CD4-positive, alpha-beta T cell treated with Interleukin-15 for 4 hours (primary cell): ENCODE results near the gene TPST2.
"Not testable (repeated sequence)": the region's sequence is repeated elsewhere in the genome, so short reads cannot be mapped to it uniquely, and the experiment has no call there.

ENCODE experiments used
- DNase-seq: peaks from one replicate; pipeline ENCODE4 v3.0.0-alpha.2; 2020; ENCODE audit warnings: low spot score

The TPST2 gene

DNA sequence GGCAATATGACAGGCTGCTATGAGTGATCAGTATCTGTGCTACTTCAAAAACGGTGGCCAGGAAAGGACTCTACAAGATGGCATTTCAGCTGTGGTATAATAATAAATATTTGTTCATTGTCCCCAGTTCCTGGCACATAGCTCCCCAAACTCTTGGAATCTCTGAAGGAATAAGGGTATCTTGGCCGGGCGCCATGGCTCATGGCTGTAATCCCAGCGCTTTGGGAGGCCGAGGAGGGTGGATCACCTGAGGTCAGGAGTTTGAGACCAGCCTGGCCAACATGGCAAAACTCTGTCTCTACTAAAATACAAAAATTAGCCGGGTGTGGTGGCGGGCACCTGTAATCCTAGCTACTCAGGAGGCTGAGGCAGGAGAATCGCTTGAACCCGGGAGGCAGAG, 61.4 kb downstream of the TPST2 start:
- DNase-seq, result not testable (repeated sequence)

DNA sequence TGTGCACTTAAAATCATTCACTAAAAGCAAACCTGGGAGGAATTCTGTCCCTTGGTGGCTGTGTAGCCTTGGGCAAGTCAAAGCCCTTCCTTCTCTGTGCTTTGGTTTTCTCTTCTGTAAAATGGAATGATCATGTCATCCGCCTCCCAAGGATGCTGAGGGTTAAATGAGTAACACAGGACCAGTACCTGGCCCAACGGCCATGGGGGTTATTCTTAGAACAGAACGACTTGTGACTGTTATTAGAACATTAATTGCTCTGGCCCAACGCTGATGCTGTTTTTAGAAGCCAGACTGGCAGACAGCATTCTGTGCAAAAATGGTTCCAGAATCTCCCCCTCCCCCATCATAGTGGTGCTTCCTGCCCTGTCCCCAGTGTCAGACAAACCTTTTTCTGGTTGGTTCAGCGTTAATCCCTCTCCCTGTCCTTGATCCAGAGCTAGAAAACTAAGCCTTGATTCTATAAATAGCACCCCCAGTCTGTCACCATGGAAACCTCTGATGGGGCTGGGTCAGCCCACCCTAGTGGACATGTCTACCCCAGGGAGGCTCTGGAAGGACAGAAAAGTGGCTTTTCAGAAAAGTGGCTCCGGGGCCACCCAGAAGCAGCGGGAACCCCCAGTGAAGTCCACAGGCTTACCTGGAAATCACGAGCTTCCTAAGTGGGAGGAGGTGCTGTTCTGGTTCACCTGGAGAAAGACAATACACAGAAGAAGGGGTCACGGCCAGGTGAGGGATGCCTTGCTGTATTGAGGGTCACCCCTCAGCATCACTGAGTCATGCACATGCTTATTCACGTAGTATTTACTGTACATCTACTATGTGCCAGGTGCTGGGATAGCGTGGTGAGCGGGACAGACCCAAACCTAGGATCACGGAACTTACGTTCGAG, 62.1 kb downstream of the TPST2 start:
- no peak for DNase-seq

DNA sequence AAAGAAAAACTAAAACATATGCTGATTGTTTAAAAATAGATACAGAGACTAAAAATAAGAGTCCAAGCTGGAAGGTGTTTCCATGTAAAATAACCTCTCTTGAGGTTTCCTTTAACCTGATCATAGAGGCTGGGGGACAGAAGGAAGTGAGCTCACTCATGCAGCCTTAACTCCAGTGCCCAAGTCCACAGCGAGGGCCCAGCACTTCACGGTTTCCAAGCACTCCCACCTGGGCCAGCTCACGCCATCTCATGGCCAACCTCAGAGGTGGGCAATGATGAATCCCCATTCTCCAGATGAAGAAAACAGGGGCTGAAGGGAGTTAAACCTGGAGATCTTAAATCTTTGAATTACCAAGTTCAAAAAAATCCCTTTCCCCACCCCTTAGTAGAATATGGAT, 62.8 kb downstream of the TPST2 start:
- no peak for DNase-seq

DNA sequence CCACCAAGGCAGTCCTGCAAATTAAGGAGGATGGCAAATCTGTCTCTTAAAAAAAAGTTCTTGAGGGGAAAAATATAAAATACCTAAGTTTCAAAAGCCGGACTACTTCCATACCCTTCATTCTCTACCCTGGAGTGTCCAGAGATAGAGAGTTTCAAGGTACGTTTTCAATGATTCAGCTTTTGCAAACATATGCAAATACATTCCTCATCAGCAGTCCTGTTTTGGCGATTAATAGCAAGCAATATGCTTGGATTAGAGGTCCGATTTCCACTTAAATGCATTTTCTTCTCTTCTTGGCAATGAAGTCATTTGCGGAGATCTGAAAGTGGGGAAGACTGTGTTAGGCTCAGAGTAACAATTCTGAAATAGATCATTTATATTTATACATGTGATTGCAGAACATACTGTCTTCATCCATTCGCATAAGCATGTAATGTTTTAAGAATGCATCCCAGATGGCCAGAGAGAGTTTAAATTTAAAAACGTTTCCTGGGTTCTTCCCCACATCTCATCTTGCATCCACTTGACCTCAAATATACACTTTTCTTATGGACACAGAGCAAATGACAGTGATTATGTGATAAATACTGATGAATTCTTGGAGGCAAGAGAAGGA, 63.9 kb downstream of the TPST2 start:
- no peak for DNase-seq

DNA sequence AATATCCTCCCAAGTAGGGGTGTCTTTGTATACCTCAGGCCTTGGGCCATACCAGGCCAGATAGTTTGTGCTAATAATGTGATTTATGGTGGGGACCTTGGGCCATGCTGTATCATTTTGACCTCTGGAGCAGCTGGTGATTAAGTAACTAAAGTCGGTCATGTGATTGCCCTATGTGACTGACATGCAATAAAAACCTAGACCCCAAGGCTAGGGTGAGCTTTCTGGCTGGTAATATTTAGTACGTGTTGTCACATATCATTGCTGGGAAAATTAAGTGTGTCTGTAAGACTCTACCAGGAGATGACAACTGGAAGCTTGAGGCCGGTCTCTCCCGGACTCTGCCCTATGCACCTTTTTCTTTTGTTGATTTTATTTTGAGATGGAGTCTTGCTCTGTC, 65.1 kb downstream of the TPST2 start:
- DNase-seq, result no peak

DNA sequence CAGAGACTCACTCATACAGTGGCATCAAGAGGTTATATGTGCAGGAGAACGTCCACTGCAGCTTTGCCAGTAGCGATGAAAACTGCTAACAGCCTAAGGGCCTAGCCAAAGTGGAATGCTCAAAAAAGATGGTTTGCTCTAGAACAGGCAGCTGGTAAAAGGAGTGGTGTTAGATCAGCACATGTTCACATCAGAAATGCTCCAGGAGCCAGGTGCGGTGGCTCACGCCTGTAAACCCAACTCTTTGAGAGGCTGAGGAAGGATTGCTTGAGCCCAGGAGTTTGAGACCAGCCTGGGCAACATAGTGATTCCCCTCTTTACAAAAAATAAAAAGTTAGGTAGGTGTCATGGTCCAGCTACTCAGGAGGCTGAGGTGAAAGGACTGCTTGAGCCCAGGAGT, 67.3 kb downstream of the TPST2 start:
- DNase-seq, result no peak

DNA sequence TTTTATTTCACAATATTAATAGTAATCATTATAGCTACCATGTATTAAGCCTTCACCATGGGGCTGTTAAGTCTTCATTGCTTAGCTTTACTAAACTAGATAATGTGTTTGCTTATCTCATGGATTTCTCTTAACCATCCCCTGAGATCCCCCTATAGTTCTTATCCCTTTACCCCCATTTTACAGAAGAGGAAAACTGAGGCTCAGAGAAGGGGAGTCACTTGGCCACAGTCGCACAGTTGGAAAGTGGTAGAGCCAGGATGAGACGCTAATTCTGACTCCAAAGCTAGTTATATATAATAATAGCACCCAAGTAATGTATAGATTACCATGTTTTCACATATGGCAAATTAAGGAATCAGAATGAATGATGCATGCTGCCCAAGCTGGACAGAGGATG, 67.9 kb downstream of the TPST2 start:
- DNase-seq, result no peak

DNA sequence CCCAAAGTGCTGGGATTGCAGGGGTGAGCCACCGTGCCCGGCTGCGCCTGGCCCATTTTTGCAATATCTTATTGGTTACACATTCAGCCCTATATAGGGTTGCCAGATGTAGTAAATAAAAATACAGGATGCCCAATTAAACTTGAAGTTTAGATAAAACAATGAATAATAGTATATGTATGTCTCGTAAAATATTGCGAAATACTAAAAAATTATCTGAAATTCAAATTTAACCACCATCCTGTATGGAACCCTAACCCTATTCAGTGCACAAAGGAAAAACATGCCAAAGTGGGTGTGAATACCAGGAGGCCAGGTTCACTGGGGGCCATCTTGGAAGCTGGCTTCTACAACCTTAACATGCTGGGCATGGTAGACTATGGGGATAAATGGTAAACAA, 72.5 kb downstream of the TPST2 start:
- DNase-seq, result no peak

DNA sequence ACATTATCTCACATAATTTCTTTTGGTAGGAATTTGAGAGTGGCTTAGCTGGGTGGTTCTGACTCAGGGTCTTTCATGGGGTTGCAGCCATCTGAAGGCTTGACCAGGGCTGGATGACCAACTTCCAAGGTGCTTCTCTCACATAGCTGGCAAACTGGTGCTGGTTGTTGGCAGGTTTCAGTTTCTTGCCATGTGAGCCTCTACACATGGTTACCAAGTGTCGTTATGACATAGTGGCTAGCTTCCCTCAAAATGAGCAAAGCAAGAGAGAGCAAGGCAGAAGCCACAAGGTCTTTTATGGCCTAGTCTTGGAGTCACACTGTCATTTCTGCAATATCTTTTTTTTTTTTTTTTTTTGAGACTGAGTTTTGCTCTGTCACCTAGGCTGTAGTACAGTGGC, 73.4 kb downstream of the TPST2 start:
- no peak for DNase-seq

DNA sequence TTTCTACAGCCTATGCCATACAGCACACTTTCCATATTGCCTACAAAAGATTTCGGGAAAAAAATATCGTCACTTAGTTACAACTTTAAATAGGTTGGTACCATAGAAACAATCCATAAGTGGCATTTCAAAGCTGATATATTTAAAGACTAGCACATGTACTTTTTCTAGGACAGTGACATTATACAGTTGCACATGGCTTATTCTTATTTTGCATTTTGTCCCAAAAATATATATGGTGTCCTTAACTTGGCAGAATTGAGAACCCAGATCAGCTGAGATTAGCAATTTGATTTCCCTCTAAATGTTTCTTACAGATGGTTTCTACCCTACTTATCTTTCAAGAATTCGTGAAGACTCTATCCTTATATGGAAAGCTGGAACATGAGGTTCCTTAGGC, 74.0 kb downstream of the TPST2 start:
- no peak for DNase-seq

DNA sequence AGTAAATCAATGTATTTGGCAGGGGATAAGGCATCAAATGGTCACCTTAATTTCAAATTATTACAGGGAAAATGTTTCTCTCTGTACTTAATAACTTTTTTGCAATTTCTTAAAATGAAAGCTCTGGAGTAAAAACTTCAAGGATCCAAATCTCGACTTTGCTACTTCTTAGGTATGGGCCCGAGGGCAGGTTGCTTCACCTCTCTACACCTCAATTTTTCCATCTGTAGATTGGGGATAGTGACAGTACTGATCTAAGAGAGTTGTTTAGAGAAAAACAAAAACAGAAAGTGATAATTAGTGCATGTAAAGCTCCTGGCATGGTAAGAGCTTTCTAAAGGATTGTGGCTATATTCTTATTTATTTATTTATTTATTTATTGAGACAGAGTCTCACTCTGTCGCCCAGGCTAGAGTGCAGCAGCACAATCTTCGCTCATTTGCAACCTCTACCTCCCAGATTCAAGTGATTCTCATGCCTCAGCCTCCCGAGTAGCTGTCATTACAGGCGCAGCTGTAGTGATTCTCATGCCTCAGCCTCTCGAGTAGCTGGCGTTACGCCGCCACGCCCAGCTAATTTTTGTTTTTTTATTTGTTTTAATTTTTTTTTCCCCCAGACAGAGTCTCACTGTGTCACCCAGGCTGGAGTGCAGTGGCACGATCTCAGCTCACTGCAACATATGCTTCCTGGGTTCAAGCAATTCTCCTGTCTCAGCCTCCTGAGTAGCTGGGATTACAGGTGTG, 75.3 kb downstream of the TPST2 start:
- no peak for DNase-seq

DNA sequence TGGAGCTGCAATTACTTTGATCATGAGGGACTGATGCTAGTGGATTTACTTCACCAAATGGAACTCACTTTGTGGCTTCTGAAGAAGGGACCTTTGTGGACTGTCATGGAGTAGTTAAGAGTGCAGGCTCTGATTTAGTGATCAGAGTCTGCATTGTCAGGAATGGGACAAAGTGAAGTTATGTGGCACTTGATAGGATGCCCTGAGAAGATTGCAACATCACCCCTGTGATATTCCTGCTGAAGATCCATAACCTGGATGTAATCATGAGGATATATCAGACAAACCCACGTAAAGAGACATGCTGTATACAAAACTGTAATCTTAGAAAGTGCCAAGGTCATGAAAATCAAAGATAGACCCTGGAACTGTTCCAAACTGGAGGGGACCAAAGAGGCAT, 76.1 kb downstream of the TPST2 start:
- DNase-seq, result no peak

DNA sequence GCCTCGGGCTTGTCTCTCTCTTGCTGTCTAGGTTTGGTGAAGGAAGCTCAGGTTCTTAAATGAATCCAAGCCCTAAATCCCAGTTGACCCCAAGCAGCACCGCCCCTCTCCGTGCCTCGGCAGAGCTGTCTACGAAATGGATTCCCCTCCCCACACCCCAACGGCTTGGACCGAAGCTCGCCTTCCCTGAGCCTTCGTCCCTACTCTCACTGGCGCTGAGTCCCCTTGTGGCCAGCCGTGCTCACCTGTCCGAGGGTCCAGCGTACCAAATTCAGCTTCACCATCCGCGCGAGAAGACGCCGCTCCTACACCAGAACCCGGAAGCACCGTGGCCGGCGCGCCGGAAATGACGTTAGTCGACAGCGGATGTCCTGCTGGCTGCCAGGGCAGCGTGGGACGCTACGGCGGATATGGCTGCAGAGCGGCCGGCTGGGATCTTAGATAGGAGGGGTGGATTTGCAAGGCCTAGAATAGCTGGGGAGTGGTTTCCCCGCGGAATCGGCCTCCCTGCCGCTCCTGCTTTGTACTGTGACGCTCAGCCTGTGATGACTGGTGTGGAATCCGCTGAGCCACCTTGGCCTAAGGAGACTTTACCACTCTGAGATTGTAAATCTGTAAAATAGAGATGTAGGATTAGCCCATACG, 77.7 kb downstream of the TPST2 start, which contains the start of gene TFIP11:
TSS of gene TFIP11 (minus strand) at position 325 of the 645 bp plus-strand sequence. CDS start 2,201 bp downstream, outside the sequence.
- peak; percentile 87 for DNase-seq

DNA sequence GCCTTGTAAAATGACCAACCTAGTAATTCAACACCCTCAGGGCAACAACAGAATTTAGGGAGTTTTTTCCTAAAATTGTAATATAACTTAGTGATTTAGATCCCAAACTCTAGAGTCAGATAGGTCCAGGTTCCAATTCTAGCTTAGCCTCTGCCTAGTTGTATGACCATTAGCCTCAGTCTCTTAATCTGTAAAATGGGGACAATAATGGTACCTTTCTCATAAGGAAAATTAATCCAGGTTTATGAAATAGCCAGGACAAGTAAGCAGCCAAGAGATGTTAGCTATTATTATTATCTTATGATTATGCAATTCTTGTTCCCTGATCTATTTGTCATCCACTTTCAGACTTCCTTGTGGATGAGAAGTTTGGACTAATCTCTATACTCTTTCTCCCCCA, 81.8 kb downstream of the TPST2 start:
- no peak for DNase-seq

DNA sequence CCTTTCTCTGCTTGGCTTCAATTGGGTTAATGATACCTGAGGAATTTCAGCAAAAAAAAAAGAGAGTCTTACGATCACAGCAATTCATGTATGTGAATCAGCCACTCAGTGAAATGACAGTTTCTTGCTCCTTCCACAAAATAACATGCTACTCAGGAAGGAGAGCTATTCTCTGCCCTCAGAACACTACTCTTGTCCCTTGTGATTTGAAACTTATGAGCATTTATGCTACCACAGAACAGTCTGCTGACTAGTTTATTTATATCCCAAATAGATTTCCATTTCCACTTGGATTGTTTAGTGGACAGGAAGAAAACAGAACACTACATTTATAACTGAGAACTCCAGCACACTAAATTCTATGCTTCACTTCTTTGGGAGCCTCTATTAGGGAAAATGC, 86.2 kb downstream of the TPST2 start:
- no peak for DNase-seq

DNA sequence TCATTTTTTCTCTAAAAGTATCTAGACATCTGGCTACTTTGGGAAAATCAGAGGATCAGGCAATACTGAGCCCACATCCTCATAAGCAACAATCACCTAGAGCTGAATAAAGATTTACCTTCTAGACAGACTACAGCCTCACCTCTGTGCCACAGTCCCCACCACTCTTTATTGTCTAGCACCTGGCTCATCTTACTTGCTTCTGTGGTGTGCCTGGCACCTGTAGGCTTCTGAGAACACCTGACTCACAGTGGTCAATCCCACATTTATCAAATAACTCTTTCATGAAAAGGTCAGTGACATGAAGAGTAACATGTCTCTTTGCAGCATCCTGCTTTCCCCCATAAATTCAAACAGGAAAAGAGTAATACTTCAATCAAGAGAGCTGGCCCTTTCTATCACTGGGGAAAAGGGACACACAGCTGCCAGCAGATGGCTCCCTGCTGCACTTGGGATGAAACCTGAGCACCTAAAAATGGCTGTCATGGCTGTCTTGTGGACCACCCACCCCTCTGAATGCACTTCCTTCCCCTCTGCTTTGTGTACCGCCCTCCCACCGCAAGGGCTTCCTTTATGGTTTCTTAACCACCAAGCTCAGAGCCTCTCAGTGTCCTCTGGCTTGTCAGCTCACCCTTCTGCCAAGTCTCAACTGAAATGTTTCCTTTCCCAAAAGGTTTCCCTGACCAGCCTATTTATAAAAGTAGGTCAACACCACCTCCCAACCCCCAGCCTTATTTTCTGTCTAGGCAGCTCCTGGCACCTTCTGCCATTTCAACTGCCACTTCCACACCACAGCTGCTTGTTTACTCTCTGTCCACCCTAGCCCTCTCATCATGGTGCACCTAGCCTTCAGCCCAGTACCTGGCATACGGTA, 87.0 kb downstream of the TPST2 start:
- peak; percentile 65 for DNase-seq

DNA sequence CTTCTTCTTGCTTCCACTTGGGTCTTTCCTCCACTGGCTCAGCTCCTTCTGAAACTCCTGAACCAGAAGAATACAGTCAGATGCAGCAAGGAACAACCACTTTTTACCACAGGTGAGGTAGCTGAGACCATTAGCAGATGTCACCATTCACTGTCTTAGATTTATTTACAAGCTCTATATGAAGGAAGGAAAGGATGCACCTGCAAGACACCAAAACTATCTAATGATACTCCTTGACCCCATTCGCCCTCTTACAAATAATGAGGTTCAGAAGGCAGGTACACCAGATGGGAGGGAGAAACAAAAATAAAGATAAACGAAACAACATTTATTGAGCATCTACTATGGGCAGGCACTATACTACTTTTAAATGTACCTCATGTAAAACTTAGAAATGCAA, 87.9 kb downstream of the TPST2 start:
- no peak for DNase-seq

DNA sequence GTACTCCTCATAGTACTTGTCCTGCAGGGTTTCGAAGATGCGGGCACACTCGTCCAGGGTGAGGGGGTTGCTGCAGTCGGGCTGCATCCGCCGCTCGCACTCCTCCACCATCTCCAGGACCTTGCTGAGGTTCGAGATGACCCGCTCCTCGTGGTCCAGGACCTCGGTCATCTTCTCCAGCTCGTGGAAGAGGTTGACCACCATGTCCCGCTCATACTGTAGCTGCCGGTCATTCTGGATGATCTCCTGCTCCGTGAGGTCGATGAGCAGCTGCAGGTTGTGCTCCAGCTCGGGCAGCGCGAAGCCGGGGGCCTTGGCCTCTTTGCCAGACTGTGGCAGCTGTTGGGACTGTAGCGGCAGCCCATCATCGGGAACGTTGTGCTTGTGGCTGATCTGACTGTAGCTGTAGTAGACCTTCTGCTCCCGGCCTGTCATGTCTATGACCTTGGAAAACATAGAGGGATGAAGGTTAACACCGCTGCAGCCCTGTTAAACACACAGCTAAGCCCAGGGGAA, 90.7 kb downstream of the TPST2 start:
- DNase-seq, result no peak

DNA sequence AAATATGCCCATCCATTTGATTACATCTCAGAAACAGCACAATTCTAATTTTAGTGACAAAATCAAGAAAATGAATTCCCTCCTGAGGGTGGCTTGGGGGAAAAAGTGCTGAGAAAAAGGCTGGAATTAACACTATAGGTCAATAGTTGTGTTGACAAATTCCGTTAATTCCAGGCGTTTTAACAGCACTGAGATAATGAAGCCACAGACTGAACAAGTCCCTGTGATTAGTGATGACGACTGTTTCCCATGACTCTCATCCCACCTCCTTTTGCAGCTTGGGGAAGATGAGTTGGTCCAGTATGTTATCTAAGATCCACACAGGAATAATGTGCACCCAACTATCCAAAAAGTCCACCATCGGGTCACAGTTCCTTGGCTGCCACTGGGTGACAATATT, 93.5 kb downstream of the TPST2 start:
- no peak for DNase-seq

DNA sequence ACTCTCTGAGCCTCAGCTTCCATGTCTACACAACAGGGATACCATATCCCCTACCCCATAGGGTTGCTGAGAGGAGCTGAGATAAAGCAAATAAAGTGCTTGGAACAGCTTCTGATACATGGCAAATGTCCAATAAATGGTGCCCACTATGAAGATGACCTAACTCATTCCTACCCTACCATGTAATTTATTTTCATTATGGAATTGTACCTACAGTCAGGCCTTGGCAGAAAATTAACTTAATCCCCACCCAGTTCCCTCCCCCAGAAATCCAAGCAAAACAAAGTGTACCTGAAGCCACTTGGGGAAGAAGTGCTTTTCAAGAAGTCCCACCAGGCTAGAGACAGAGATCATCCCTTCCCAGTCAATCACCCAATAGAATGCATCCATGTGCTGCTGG, 95.4 kb downstream of the TPST2 start:
- DNase-seq, result no peak

DNA sequence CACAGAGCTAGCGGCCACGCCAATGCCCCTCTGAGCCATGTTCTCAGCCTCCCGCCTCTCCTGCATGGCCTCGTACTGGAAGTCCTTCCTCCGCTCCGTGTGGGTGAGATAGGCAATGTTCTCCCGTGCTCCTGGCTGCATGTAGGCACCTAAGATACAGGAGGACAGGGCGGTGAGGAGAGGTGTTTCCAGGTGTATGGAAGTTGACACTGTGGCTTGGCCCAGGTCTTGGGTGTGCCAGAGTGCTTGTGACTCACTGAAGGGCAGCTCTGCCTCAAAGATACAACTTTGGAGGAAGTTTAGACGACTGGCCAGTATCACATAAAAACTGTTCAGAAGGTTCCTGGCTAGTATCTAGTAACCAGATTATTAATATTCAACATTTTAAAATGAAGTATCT, 97.7 kb downstream of the TPST2 start:
- no peak for DNase-seq
